AG09319 (cell line): ENCODE data around the gene MPZL3.

Experiments used
- DNase-seq: peaks from one replicate; pipeline ENCODE4 v3.0.0-alpha.2; 2010; ENCODE audit warnings: low read depth; ENCODE audit errors: extremely low read depth
- TF ChIP-seq, protein P1 (sequence below): IDR thresholded peaks from 2 replicates; pipeline ENCODE4 v1.5.1; 2011; ENCODE audit warnings: low read depth, mild to moderate bottlenecking, inconsistent platforms, low read length, moderate library complexity

Gene MPZL3

GRCh38 chr11:118239509-118240205, 12.5 kb downstream of the MPZL3 start:
- DNase-seq = no peak
- TF ChIP-seq, protein P1, sequence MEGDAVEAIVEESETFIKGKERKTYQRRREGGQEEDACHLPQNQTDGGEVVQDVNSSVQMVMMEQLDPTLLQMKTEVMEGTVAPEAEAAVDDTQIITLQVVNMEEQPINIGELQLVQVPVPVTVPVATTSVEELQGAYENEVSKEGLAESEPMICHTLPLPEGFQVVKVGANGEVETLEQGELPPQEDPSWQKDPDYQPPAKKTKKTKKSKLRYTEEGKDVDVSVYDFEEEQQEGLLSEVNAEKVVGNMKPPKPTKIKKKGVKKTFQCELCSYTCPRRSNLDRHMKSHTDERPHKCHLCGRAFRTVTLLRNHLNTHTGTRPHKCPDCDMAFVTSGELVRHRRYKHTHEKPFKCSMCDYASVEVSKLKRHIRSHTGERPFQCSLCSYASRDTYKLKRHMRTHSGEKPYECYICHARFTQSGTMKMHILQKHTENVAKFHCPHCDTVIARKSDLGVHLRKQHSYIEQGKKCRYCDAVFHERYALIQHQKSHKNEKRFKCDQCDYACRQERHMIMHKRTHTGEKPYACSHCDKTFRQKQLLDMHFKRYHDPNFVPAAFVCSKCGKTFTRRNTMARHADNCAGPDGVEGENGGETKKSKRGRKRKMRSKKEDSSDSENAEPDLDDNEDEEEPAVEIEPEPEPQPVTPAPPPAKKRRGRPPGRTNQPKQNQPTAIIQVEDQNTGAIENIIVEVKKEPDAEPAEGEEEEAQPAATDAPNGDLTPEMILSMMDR = no peak

- no peak for DNase-seq
- TF ChIP-seq, protein P1 = no peak
These were observed 13.2 kb downstream of the MPZL3 start for GRCh38 chr11:118238929-118239328.

GRCh38 chr11:118238421-118238820, 13.7 kb downstream of the MPZL3 start:
- DNase-seq = no peak

DNA sequence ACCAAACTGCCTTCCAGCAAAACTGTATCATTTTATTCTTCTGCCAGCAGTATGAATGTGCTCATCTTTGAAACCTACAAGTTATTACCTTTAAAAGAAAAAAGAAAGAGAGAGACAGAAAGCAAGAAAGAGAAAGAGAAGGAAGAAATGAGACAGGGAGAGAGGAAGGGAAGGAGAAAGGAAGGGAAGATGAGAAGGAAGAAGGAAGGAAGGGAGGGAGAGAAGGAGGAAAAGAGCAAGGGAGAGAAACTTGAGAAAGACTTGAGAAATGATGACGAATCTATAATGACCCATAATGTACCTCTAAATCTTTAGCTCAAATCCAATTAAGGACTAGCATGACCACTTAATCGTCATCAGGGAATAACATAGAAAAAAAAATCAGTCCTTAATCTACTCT, 16.0 kb downstream of the MPZL3 start:
- TF ChIP-seq, protein P1 = no peak
- no peak for DNase-seq

More at GRCh38 chr11:118238421-118238820, 13.7 kb downstream of the MPZL3 start:
- TF ChIP-seq, protein P1 = no peak

DNA sequence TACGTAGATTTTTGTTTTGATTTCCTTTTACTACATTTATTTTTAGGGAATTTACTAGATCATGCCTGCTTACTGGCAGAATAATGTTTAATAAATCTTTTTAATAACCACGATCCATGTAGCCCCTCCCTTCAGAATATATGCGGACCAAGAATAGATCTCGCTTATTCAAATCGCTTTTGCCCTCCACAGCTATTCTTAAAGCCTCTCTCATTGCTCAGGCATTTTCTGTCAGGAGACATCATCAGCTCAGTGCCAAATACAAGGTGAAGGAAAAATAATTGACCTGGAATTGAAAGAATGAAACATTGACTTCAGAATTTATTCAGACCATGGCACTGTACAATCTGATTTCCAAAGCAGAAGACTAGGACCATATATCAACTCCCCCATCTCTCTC, 17.3 kb downstream of the MPZL3 start:
- TF ChIP-seq, protein P1 = no peak
- DNase-seq = no peak

DNA sequence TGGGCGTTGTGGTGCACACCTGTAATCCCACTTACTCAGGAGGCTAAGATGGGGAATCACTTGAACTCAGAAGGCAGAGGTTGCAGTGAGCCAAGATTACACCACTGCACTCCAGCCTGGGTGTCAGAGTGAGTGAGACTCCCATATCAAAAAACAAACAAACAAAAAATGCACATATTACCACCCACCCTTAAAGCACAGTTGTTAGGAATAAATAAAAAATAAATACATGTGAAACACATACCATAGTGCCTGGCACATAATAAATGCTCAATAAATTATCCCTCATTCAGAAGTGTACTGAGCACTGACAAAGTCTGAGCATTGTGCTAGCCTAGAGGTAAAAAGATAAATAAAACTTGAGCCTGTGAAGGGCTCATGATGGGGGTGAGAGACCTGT, 18.3 kb downstream of the MPZL3 start:
- TF ChIP-seq, protein P1 = no peak
- DNase-seq = no peak

DNA sequence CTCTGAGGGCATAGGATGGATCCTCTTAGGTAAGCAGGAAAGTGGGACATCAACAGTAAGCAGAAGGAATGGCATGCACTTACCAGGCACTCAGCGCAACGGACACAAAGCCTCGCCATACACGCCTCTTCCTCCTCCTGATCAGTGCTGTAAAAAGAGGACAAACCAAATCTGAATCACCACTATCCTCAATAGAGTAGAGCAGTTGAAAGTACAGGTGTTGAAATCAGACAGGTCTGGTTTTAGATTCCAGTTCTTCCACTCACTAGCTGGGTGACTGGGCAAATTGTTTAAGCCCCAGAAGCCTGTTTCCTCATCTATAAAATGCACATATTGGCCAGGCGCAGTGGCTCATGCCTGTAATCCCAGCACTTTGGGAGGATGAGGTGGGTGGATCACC, 18.8 kb downstream of the MPZL3 start:
- TF ChIP-seq, protein P1 = no peak
- DNase-seq = no peak
